ENCODE measurements around the gene TNK1.

- TF ChIP-seq CTCF (conservative IDR thresholded peaks at IDR 0.05; ENCODE audit: low read depth in 2 of 2): peak; percentile 84 to 98
- TF ChIP-seq EZH2 (IDR thresholded peaks at IDR 0.05; ENCODE audit: low read depth, unreplicated experiment): no peak
- no peak for TF ChIP-seq REST (IDR thresholded peaks at IDR 0.05; ENCODE audit: unreplicated experiment)
- no peak for TF ChIP-seq CREB1 (CRISPR knock-in tag; IDR thresholded peaks at IDR 0.05; ENCODE audit: low read depth)
- TF ChIP-seq EZH2phosphoT487 (IDR thresholded peaks at IDR 0.05; ENCODE audit: unreplicated experiment): no peak
- TF ChIP-seq POLR2AphosphoS5 (IDR thresholded peaks at IDR 0.05; ENCODE audit: low read depth): peak; percentile 28; the same call in 1 of the 2 replicates
- no peak for TF ChIP-seq JUNB (IDR thresholded peaks at IDR 0.05; ENCODE audit: unreplicated experiment)
- peak; percentile 50; the same call in 1 of the 2 replicates for TF ChIP-seq ETS1 (IDR thresholded peaks at IDR 0.05)
- no peak for TF ChIP-seq STAT1 (IDR thresholded peaks at IDR 0.05; ENCODE audit: unreplicated experiment)
- no peak for TF ChIP-seq ZNF462 (CRISPR knock-in tag; IDR thresholded peaks at IDR 0.05)
- TF ChIP-seq ZNF114 (CRISPR knock-in tag; IDR thresholded peaks at IDR 0.05): no peak
Observed at GRCh38 chr17:7356072-7356549, 24.8 kb upstream of the TNK1 start.
